Measurements from ENCODE around the gene RNF121.

DNA sequence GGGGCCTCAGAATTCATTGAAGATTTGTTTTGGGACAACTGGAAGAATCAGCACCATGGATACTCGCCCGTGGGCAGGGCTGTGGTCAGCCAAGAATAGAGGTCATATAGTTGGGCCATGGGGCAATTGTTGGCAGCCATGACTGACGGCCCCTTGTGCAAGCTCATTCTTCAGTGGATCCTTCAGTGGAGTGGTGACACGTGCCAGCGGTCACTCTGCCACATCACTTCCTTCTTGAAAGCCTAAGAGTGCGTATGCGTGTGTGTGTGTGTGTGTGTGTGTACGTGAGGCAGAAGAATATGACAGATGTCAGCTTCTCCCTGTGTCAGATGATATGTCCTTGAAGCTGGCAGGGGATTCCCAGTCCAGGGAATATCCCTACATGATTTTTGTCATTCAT is 68.1 kb downstream of the RNF121 start:
- no peak for TF ChIP-seq EZH2phosphoT487 (IDR thresholded peaks at IDR 0.05; ENCODE audit: borderline replicate concordance, low read depth, low read length)
- TF ChIP-seq, protein P1, sequence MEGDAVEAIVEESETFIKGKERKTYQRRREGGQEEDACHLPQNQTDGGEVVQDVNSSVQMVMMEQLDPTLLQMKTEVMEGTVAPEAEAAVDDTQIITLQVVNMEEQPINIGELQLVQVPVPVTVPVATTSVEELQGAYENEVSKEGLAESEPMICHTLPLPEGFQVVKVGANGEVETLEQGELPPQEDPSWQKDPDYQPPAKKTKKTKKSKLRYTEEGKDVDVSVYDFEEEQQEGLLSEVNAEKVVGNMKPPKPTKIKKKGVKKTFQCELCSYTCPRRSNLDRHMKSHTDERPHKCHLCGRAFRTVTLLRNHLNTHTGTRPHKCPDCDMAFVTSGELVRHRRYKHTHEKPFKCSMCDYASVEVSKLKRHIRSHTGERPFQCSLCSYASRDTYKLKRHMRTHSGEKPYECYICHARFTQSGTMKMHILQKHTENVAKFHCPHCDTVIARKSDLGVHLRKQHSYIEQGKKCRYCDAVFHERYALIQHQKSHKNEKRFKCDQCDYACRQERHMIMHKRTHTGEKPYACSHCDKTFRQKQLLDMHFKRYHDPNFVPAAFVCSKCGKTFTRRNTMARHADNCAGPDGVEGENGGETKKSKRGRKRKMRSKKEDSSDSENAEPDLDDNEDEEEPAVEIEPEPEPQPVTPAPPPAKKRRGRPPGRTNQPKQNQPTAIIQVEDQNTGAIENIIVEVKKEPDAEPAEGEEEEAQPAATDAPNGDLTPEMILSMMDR (conservative IDR thresholded peaks at IDR 0.05; ENCODE audit: low read length) = no peak
